ENCODE measurements around the gene JSRP1. TPM values are rescaled to one million over a fixed set of nuclear protein-coding genes. Genes with fewer than 3 reads are reported as not detected.

The JSRP1 gene
- total RNA-seq, 2 experiments from 2014 or later: 0.27 TPM; not detected in 1

- CTCF ChIA-PET: no interaction called here
- H3K4me3 Mint-ChIP-seq: no peak overlapping the region
- no peaks in the 10 kb centered on the region for H3K4me1 Mint-ChIP-seq
- H3K9me3 Mint-ChIP-seq: no peaks in the 10 kb centered on the region
- POLR2A ChIA-PET: no interaction called here
- H3K36me3 Mint-ChIP-seq (ENCODE audit: low read depth): peaks cover 18% of the 10 kb centered on the region
- no peak overlapping the region for H3K27ac Mint-ChIP-seq
- no peaks in the 10 kb centered on the region for H3K27me3 Mint-ChIP-seq
- no peak for DNase-seq
Observed at GRCh38 chr19:2207008-2207407, 49.2 kb downstream of the JSRP1 start.

- Mint-ChIP-seq H3K4me1 (no peaks in the 10 kb centered on the region), H3K4me3 (no peak overlapping the region), H3K27ac (no peak overlapping the region), H3K9me3 (no peaks in the 10 kb centered on the region), H3K36me3 (ENCODE audit: low read depth) (peaks cover 9% of the 10 kb centered on the region), H3K27me3 (no peaks in the 10 kb centered on the region)
- DNase-seq: no peak
- CTCF ChIA-PET: no interaction called here
- POLR2A ChIA-PET: no interaction called here
Observed at GRCh38 chr19:2202366-2202765, 53.9 kb downstream of the JSRP1 start.

Small RNA genes lying within 50 kb of the gene (microRNA-seq; reads per million reads assigned to microRNA genes)
- 2.5 reads per million, percentile 9 among the genes with 10 or more reads in this experiment for gene MIR1227 (ENCODE audit: borderline microRNAs expressed, borderline replicate concordance)
- not detected for gene MIR4321 (ENCODE audit: borderline microRNAs expressed, borderline replicate concordance)

Other genes starting within 250 kb of the JSRP1 start
- gene BTBD2, start 240.7 kb downstream of the JSRP1 start, total RNA-seq: 10 to 100 TPM; 61.3 to 66.3 TPM
- 100 to 1,000 TPM; 198 to 228 TPM for gene MKNK2, start 205.2 kb downstream of the JSRP1 start, total RNA-seq
- gene MOB3A, start 160.1 kb downstream of the JSRP1 start, total RNA-seq: 100 to 1,000 TPM; 217 to 239 TPM
- gene IZUMO4, start 159.5 kb downstream of the JSRP1 start, total RNA-seq: 1 to 10 TPM; 7.5 to 9.9 TPM
- 10 to 100 TPM; 95.7 to 95.8 TPM for gene AP3D1, start 104.9 kb downstream of the JSRP1 start, total RNA-seq
- gene DOT1L, start 92.5 kb downstream of the JSRP1 start, total RNA-seq: 10 to 100 TPM; 62.3 to 66.2 TPM
- 10 to 100 TPM; 56.2 to 71.9 TPM for gene PLEKHJ1, start 20.1 kb downstream of the JSRP1 start, total RNA-seq
- 100 to 1,000 TPM; 142 to 151 TPM for gene SF3A2, start 19.6 kb downstream of the JSRP1 start, total RNA-seq
- gene AMH, start 7.1 kb downstream of the JSRP1 start, total RNA-seq: 1 to 10 TPM; 5.2 to 9.2 TPM
- under 1 TPM; 0.17 to 0.25 TPM for gene PEAK3, start 25.8 kb upstream of the JSRP1 start, total RNA-seq
- gene LINGO3, start 51.7 kb upstream of the JSRP1 start, total RNA-seq: under 1 TPM; 0.35 to 0.44 TPM
- 100 to 1,000 TPM; 105 to 114 TPM for gene LSM7, start 72.2 kb upstream of the JSRP1 start, total RNA-seq
- gene SPPL2B, start 72.3 kb upstream of the JSRP1 start, total RNA-seq: 10 to 100 TPM; 69.9 to 96.6 TPM
- not detected for gene TMPRSS9, start 103.8 kb upstream of the JSRP1 start, total RNA-seq
- 10 to 100 TPM; 49.0 to 66.4 TPM for gene TIMM13, start 171.2 kb upstream of the JSRP1 start, total RNA-seq
- gene LMNB2, start 200.5 kb upstream of the JSRP1 start, total RNA-seq: 100 to 1,000 TPM; 101 to 113 TPM
- gene GADD45B, start 219.7 kb upstream of the JSRP1 start, total RNA-seq: 10 to 100 TPM; 31.2 to 39.2 TPM

All from activated CD4-positive, alpha-beta T cell treated with anti-CD3 and anti-CD28 coated beads, Interleukin-2, amount 10 ng/mL, durations not matched to agents 7 days and 5 days (primary cell).